Stimulated activated CD4-positive, alpha-beta T cell treated with anti-CD3 and anti-CD28 coated beads, Interleukin-15, amount 100 ng/mL, for 48 hours (primary cell): ENCODE measurements around the gene RHOB.
"Not testable (repeated sequence)": the region's sequence is repeated elsewhere in the genome, so short reads cannot be mapped to it uniquely, and the experiment has no call there.

Experiments
- DNase-seq, 2 donors: peaks; one replicate each; pipeline ENCODE4 v3.0.0-alpha.2; 2020; ENCODE audit warnings: low read depth in 2 of 2

RHOB gene

GRCh38 chr2:20422402-20423271 lies 24.2 kb upstream of the RHOB start:
- DNase-seq: no peak

DNA sequence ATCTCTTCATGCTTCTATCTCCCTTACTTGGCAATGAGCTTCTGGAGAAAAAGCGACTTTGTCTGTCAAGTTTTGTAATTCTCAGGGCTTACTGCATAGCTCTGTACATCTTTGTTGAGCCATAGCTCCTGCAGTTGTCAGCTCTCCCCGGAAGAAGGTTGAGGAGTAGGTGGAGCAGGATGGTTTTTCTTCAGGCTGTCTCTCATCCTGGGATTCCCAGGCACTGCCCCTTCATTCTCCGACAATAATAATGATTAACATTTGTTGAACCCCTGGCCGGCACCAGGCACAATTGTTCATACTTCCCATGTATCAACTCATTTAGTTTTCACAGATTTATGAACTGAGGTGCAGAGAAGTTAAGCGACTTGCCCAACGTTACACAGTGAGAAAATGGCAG lies 23.5 kb upstream of the RHOB start:
- DNase-seq: no peak

DNA sequence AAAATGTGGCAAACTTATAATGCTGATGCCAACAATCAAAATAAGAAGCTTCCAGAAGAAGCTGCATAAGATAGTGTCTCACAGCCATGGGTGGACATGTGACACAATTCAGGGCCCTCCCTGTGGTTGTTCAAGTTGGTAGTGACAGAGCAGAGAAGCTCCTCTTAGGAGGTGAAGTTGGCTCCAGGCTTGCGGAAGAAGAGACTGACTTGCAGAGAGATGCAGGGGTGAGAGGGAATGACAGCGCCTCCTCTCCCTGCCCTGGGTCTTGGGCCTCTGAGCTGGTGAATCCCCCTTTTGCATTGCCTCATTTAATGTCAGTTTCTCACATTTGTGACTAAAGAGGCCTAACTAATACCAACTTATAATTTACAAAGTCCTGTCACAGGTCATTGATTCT lies 23.0 kb upstream of the RHOB start:
- DNase-seq: no peak

DNA sequence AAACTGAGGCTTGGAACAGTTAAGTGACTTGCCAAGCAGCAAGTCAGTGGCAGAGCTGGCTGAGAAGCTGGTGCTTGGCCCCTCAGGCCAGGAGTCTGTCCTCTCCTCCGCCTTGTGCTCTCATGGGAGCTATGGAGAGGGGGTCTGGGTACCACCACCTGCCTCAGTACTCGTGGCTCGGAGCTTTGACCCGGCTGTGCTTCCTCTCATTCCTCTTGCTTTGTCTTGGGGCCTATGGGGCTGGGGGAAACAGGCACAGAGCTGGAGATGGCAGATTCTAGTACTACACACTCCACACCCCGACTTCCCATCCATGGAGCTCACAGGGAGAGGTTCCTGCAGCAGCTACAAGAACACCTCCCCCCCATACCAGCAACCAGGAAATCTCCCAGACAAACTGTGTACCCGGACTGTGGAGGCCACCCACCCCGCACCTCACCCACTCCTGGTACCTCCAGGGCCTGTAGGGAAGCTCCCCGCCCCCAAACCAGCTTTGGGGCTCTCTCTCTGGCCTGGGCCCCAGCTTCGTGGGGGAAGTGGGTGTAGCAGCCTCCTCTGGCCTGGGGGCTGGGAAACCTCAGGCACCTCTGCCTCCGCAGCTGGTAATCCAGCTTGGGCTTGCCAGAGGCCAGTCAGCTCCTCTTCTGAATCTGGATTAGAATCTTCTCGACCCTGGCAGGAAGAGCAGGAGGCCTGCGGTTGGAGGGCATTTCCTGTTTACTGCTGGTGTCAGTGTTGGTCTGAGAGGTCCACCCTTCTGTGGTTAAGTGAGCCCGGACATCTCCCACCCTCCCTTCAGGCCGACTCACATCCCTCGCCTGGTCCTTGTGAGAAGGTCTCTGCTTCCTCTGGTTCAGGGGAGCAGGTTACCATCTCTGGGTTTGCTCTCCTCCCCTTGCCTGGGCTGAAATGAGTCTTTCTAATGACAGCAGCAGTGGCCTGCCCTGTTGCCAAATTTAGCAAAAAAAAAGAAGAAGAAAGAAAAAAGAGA lies 22.3 kb upstream of the RHOB start:
- no peak for DNase-seq

DNA sequence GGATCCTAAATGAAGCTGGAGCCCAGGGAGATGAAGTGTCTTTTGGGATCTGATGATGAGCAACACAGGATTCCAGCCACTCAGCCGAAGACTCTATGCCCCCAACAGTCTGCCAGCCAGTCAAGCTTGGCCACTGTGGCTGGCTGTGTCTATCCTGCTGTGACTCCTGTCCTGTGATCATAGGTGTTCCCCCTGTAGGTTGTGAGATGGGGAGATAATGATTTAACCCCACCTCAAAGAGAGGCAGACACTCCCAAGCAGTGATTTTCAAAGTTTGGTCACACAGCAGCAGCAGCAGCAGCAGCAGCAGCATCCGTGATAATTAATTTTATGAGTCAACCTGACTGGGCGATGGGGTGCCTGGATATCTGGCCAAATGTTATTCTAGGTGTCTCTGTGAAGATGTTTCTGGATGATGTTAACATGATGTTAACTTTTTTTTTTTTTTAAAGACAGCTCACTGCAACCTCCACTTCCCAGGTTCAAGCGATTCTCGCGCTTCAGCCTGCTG lies 21.4 kb upstream of the RHOB start:
- no peak for DNase-seq

DNA sequence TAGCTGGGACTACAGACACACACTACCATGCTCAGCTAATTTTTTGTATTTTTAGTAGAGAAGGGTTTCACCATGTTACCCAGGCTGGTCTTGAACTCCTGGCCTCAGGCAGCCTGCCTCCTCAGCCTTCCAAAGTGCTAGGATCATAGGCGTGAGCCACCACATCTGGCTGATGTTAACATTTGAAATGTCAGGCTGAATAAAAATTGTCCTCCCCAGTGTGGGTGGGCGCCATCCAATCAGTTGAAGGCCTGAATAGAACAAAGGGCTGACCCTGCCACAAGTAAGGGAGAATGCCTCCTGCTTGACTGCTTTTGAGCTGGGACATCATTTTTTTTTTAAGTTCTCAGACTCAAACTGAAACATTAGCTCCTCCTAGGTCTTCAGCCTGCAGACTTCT lies 21.0 kb upstream of the RHOB start:
- no peak for DNase-seq

GRCh38 chr2:20427931-20428526 lies 18.8 kb upstream of the RHOB start:
- DNase-seq: no peak

- no peak for DNase-seq
These were observed 18.0 kb upstream of the RHOB start for GRCh38 chr2:20428717-20429490.

DNA sequence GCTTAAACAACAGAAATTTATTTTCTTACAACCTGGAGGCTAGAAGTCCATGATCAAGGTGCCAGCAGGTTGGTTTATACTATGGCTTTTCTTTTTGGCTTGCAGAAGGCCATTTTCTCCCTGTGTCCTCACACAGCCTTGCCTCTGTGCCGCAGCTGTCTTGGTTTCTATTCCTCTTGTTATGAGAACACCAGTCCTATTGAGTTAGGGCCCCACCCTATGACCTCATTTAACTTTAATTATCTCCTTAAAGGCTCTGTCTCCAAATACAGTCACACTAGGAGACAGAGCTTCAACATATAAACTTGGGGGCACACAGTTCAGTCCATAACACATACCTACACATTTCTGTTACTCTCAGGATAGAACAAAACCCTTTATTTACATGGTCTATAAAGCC lies 17.3 kb upstream of the RHOB start:
- DNase-seq: no peak

DNA sequence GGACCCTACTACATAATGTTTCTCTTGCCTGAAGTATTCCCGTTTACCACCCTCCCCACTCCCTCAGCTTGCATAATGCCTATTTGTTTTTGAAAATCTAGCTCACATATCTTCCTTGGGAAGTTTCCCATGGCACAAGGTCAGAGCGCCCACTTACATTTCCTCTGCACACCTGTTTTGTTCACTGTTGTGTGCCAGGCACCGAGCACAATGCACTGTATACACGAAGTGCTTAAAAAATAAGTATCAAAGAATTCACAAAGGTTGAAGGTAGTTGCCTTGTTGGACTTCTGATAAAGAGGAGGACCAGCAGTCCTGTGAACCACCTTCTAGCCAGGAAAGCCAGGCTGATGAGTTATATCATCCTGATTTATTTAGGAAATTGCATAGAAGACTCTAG lies 16.8 kb upstream of the RHOB start:
- DNase-seq: no peak

- DNase-seq: no peak
These were observed 16.2 kb upstream of the RHOB start for GRCh38 chr2:20430461-20431300.

DNA sequence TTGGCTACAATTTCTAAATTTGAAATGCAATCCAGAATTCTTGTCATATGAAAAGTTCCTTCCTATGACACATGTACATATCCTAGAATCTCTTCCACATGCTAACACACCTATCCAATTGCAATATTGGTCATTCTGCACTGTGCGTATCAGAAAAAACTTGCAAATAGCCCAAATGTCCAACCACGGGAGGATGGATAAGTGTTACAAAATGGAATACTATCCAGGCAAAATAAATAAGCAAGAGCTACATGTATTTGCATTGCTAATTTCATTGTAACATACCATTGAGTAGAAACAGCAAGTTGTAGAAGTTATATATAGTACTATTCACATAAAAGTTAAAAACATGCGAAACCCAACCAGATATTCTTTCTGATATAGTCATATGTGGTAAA lies 15.6 kb upstream of the RHOB start:
- DNase-seq: no peak

DNA sequence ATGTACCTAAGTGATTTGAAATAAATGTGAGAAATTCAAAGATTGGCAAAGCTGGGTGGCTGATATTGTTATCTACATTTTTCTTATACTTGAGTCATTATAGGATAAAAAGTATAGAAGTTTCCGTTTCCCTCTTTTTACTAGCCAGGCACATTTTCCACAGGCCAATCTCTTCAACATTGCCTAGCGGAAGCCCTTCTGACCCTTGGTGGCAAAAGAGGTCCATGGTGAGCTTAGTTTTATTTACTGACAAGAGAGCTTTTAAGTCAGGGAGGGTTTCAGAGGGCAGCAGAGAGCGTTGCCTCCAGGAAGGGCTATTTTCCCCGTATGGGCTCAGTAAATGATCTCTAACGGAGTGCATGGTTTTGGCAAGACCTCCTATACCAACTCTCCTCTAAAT lies 15.1 kb upstream of the RHOB start:
- DNase-seq: no peak

DNA sequence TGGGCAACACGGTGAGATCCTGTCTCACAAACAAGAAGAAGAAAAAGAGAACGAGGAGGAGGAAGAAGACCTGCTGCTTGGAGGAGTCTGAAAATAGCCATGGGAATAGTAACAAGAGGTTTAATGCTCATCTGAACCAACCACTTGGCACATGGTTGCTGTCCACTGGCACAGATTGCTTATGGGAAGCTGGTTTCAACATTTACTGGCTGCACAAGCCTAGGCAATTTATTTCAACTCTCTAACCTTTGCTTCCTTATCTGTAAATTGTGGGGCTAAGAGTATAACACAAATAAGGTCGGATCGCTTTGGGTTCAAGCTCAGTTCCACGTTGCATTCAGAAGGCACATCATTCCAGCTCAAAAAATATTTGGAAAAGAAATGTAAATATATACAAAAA lies 14.2 kb upstream of the RHOB start:
- no peak for DNase-seq

GRCh38 chr2:20433249-20433648 lies 13.6 kb upstream of the RHOB start:
- no peak for DNase-seq

GRCh38 chr2:20433946-20434553 lies 12.8 kb upstream of the RHOB start:
- no peak for DNase-seq

- no peak for DNase-seq
These were observed 12.1 kb upstream of the RHOB start for GRCh38 chr2:20434588-20435294.

DNA sequence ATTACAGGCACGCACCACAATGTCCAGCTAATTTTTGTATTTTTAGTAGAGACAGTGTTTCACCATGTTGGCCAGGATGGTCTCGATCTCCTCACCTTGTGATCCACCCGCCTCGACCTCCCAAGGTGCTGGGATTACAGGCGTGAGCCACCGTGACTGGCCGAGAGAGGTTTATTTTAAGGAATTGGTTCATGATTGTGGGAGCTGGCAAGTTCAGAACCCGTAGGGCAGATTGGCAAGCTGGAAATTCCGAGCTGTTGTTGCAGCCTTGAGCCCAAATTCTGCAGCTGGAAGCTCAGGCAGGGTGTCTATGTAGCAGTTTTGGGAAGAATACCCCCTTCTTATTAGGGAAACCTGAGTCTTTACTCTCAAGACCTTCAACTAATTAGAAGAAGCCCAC lies 11.4 kb upstream of the RHOB start:
- DNase-seq: not testable (repeated sequence)

GRCh38 chr2:20436716-20437470 lies 10.0 kb upstream of the RHOB start:
- no peak for DNase-seq
